Left lobe of liver (tissue), 2 donors: ENCODE measurements around the gene GAGE13. TPM values are rescaled to one million over a fixed set of nuclear protein-coding genes. Genes with fewer than 3 reads are reported as not detected.
"Not testable (repeated sequence)": the region's sequence is repeated elsewhere in the genome, so short reads cannot be mapped to it uniquely, and the experiment has no call there.

Experiments used
- ATAC-seq: fragments of 200-7000 bp; cut with Tn5 transposase; one replicate; pipeline ENCODE4 v1.9.1; 2020; ENCODE audit warnings: mild to moderate bottlenecking, moderate library complexity
- DNase-seq: peaks from one replicate; pipeline ENCODE4 v3.0.0-alpha.2; 2020; ENCODE audit warnings: low spot score
- total RNA-seq: library from RNA; stranded (reverse); gene quantifications from one replicate; pipeline ENCODE4 v1.2.1, GENCODE V29; 2021
- donor health status: DM: no; HTN: no; CAD: no; lungs with moderate emphysema.
- donor health status: DM: no; HTN: yes; CAD: no.

GAGE13 gene
- total RNA-seq, 1 donor from 2014 or later, result not detected

DNA sequence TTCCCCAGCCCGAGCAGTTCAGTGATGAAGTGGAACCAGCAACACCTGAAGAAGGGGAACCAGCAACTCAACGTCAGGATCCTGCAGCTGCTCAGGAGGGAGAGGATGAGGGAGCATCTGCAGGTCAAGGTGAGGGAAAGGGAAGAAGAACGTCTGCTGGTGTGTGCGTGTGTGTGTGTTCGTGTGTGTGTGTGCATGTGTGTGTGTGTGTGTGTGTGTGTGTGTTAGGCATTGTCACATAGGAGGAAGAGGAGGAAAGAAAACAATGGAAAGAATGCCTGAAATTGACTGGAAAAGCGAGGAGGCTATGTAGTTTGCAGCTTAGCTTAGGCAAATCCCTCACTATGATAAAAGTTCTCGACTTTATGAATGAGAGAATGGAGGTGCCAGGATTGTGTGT is 7.6 kb upstream of the GAGE13 start:
- not testable (repeated sequence) for ATAC-seq, DNase-seq

DNA sequence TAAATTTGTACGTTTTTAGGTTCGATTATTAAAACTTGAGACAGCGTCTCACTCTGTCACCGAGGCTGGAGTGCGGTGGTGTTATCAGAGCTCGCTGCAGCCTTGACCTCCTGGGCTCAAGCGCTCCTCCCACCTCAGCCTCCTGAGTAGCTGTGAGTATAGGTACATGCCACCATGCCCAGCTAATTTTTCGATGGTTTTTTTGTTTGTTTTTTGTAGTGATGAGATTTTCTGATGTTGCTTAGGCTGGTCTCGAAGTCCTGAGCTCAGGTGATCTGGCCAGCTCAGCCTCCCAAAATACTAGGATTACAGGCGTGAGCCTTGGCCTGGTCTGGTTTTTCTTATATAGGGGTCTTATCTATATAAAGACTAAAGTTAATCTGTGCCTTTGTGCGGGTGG is 961 bp upstream of the GAGE13 start:
- ATAC-seq, DNase-seq: not testable (repeated sequence)

GRCh38 chrX:49331841-49332240 is 459 bp downstream of the GAGE13 start:
- DNase-seq, ATAC-seq: not testable (repeated sequence)

DNA sequence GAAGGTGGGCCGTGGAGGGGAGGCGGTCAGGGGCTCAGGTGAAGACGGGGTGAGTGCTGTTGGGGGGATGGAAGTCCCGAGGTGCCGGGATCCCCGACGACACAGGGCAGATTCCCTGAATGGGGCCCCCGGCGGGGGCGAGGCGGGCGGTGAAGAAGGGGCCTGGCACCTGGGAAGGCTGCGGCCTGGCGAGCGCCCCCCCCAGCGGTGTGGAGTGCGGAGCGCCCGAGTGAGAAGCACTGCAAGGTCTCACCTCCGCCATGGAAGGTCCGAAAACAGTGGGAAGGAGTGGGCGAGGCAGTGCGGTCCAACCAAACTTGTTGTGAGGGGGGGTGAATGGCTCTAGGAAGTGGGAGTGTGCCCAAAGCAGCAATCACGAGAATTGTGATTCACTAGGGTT is 10.1 kb downstream of the GAGE13 start:
- ATAC-seq, DNase-seq: not testable (repeated sequence)

GRCh38 chrX:49344496-49345175 is 13.3 kb downstream of the GAGE13 start:
- DNase-seq, ATAC-seq: not testable (repeated sequence)

DNA sequence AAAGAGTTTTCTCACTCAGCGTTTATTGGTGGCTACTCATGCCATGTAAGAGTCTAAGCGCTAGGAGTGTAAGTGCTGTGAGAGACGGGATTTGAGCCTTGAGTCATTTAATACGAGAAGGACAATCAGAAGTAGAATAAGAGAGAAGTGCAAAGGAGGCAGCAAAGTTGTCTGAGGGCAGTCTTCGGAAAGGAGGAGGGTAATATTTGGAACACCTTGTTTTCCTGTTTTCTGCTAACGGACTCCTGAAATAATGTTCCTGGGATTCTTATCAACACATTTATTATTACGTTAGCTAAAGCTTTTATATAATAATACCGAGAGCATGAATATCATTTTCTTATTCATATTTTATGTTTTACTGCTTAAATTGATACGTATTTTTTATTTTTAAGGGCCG is 14.0 kb downstream of the GAGE13 start:
- not testable (repeated sequence) for ATAC-seq, DNase-seq

- not testable (repeated sequence) for ATAC-seq, DNase-seq
These were observed 14.8 kb downstream of the GAGE13 start for GRCh38 chrX:49346150-49346549.

Other genes starting within 250 kb of the GAGE13 start
- gene GPKOW, start 207.8 kb upstream of the GAGE13 start, total RNA-seq, result 11.5 TPM
- gene MAGIX, start 168.8 kb upstream of the GAGE13 start, total RNA-seq, result 27.7 TPM
- 11.7 TPM for gene PLP2, start 159.7 kb upstream of the GAGE13 start, total RNA-seq
- gene PRICKLE3, start 145.2 kb upstream of the GAGE13 start, total RNA-seq, result 4.5 TPM
- gene SYP, start 131.4 kb upstream of the GAGE13 start, total RNA-seq, result 0.10 TPM
- not detected for gene CACNA1F, start 98.2 kb upstream of the GAGE13 start, total RNA-seq
- 9.5 TPM for gene CCDC22, start 96.1 kb upstream of the GAGE13 start, total RNA-seq
- 0.65 TPM for gene FOXP3, start 66.9 kb upstream of the GAGE13 start, total RNA-seq
- gene PPP1R3F, start 61.8 kb upstream of the GAGE13 start, total RNA-seq, result 4.2 TPM
- gene GAGE10, start 27.9 kb upstream of the GAGE13 start, total RNA-seq, result not detected
- gene GAGE12J, start 9.5 kb upstream of the GAGE13 start, total RNA-seq, result 0.73 TPM
- not detected for gene GAGE12C, start 200.6 kb downstream of the GAGE13 start, total RNA-seq
- gene GAGE12D, start 210.2 kb downstream of the GAGE13 start, total RNA-seq, result not detected
- not detected for gene GAGE12E, start 219.7 kb downstream of the GAGE13 start, total RNA-seq
- 0.63 TPM for gene GAGE12F, start 229.3 kb downstream of the GAGE13 start, total RNA-seq
- gene GAGE12G, start 238.8 kb downstream of the GAGE13 start, total RNA-seq, result not detected
- gene GAGE12H, start 248.4 kb downstream of the GAGE13 start, total RNA-seq, result not detected